ENCODE results near the gene MAML3. TPM values are rescaled to one million over a fixed set of nuclear protein-coding genes. Genes with fewer than 3 reads are reported as not detected.

MAML3 gene
- total RNA-seq, 2 experiments from 2014 or later, result 2.0 to 2.4 TPM

DNA sequence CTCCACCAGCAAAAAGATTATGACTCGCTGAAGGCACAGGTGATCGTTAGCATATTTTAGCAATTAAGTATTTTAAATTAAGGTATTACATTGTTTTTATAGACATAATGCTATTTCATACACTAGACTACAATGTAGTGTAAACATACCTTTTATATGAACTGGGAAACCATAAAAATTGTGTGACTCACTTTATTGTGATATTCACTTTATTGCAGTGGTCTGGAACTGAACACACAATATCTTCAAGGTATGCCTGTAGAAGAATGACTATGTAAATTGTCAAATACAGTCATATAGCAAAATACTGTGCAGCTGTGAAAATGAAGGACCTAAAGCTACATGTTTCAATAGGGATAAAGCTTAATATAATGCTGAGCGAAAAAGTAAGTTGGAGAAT lies 26.6 kb upstream of the MAML3 start:
- Mint-ChIP-seq H3K4me3 (no peak overlapping the region), H3K36me3 (ENCODE audit: low read depth) (no peaks in the 10 kb centered on the region), H3K27ac (no peak overlapping the region), H3K9me3 (no peaks in the 10 kb centered on the region), H3K4me1 (ENCODE audit: low read depth) (no peaks in the 10 kb centered on the region), H3K27me3 (peaks cover 12% of the 10 kb centered on the region)
- ChIA-PET POLR2A (no interaction called here), CTCF (no interaction called here)
- DNase-seq (no peak), ATAC-seq (no peak)
- intact Hi-C loops (cut with micrococcal nuclease), result no loop called here
- TF ChIP-seq CTCF (IDR thresholded peaks at IDR 0.05), result no peak

DNA sequence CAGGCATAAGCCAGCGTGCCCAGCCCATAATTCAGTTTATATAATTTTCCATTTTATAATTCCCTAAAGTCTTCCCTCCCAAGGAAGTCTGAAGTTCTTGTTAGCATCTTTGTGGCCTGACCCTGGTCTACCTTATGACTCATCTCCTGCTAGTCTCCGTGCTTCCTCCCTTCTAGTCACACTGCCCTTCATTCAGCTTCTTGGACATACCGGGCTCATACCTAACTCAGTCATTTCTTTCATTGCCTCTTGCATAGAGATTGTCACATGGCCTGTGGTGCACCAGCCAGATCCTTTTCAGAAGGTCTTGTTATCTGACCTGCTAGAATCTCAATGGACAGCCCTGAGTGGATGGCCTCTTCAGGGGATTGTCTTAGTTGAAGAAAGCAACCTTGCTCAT lies 22.8 kb upstream of the MAML3 start:
- H3K27ac Mint-ChIP-seq, result no peak overlapping the region
- peaks cover 5% of the 10 kb centered on the region for H3K4me1 Mint-ChIP-seq (ENCODE audit: low read depth)
- H3K4me3 Mint-ChIP-seq, result no peak overlapping the region
- ChIA-PET POLR2A (no interaction called here), CTCF (interaction anchor here (0.7 kb wide), 1 partner anchor 58 kb away, joined by 3 read pairs; no protein-coding TSS in a partner anchor)
- intact Hi-C loops (cut with micrococcal nuclease), result no loop called here
- no peak for TF ChIP-seq CTCF (IDR thresholded peaks at IDR 0.05)
- no peaks in the 10 kb centered on the region for H3K36me3 Mint-ChIP-seq (ENCODE audit: low read depth)
- DNase-seq (no peak), ATAC-seq (no peak)
- peaks cover 11% of the 10 kb centered on the region for H3K27me3 Mint-ChIP-seq
- no peaks in the 10 kb centered on the region for H3K9me3 Mint-ChIP-seq

GRCh38 chr4:140174543-140174942 lies 20.6 kb upstream of the MAML3 start:
- H3K9me3 Mint-ChIP-seq, result no peaks in the 10 kb centered on the region
- TF ChIP-seq CTCF (IDR thresholded peaks at IDR 0.05), result no peak
- H3K4me1 Mint-ChIP-seq (ENCODE audit: low read depth), result peaks cover 5% of the 10 kb centered on the region
- H3K36me3 Mint-ChIP-seq (ENCODE audit: low read depth), result no peaks in the 10 kb centered on the region
- no peak overlapping the region for H3K4me3 Mint-ChIP-seq
- H3K27ac Mint-ChIP-seq, result no peak overlapping the region
- POLR2A ChIA-PET, result no interaction called here
- CTCF ChIA-PET, result interaction anchor here (1.4 kb wide), 1 partner anchor 20 kb away, joined by 3 read pairs; no protein-coding TSS in a partner anchor
- ATAC-seq, result peak; percentile 62
- DNase-seq, result no peak
- peaks cover 9% of the 10 kb centered on the region for H3K27me3 Mint-ChIP-seq
- intact Hi-C loops (cut with micrococcal nuclease), result no loop called here

- TF ChIP-seq CTCF (IDR thresholded peaks at IDR 0.05), result no peak
- Mint-ChIP-seq H3K36me3 (ENCODE audit: low read depth) (no peaks in the 10 kb centered on the region), H3K9me3 (no peaks in the 10 kb centered on the region), H3K27ac (no peak overlapping the region), H3K4me1 (ENCODE audit: low read depth) (peaks cover 5% of the 10 kb centered on the region), H3K27me3 (peaks cover 6% of the 10 kb centered on the region), H3K4me3 (no peak overlapping the region)
- no peak for DNase-seq
- POLR2A ChIA-PET, result no interaction called here
- intact Hi-C loops (cut with micrococcal nuclease), result no loop called here
- CTCF ChIA-PET, result no interaction called here
- no peak for ATAC-seq
Measured at GRCh38 chr4:140172960-140173359, 19.0 kb upstream of the MAML3 start.

DNA sequence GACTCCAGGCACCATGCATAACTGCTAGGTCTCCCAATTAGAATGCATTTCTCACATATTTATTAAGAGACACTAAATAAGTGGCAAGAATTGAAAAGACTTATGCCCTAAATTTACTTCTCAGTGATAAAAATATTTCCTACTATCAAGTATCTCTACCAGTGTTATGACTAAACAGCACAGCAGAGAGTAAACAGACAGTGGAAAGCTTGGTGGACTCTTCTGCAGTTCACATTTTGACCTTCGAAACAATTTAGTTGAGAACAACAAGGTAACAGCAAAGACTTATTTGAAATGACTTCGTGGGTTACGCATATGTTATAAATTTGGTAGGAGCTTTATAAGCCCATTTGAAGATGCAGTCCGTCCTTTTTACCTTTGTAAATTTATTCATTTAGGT lies 16.3 kb upstream of the MAML3 start:
- Mint-ChIP-seq H3K27ac (no peak overlapping the region), H3K4me3 (no peak overlapping the region), H3K36me3 (ENCODE audit: low read depth) (no peaks in the 10 kb centered on the region), H3K27me3 (no peaks in the 10 kb centered on the region), H3K9me3 (no peaks in the 10 kb centered on the region), H3K4me1 (ENCODE audit: low read depth) (peaks cover 5% of the 10 kb centered on the region)
- ChIA-PET POLR2A (no interaction called here), CTCF (interaction anchor here (1.2 to 1.3 kb wide), 2 partner anchors 8 to 13 kb away, joined by 5 read pairs; no protein-coding TSS in a partner anchor)
- TF ChIP-seq CTCF (IDR thresholded peaks at IDR 0.05), result no peak
- intact Hi-C loops (cut with micrococcal nuclease), result no loop called here
- no peak for DNase-seq
- no peak for ATAC-seq

Data from activated CD8-positive, alpha-beta T cell treated with anti-CD3 and anti-CD28 coated beads for 36 hours (primary cell).